Measurements from ENCODE around the gene RBM20. TPM values are rescaled to one million over a fixed set of nuclear protein-coding genes. Genes with fewer than 3 reads are reported as not detected.

RBM20 gene
- total and polyA plus RNA-seq, 2 experiments from 2014 or later: 0.05 to 0.17 TPM

GRCh38 chr10:110778211-110778610, 134.1 kb downstream of the RBM20 start (continued):
- TF ChIP-seq, protein P1, sequence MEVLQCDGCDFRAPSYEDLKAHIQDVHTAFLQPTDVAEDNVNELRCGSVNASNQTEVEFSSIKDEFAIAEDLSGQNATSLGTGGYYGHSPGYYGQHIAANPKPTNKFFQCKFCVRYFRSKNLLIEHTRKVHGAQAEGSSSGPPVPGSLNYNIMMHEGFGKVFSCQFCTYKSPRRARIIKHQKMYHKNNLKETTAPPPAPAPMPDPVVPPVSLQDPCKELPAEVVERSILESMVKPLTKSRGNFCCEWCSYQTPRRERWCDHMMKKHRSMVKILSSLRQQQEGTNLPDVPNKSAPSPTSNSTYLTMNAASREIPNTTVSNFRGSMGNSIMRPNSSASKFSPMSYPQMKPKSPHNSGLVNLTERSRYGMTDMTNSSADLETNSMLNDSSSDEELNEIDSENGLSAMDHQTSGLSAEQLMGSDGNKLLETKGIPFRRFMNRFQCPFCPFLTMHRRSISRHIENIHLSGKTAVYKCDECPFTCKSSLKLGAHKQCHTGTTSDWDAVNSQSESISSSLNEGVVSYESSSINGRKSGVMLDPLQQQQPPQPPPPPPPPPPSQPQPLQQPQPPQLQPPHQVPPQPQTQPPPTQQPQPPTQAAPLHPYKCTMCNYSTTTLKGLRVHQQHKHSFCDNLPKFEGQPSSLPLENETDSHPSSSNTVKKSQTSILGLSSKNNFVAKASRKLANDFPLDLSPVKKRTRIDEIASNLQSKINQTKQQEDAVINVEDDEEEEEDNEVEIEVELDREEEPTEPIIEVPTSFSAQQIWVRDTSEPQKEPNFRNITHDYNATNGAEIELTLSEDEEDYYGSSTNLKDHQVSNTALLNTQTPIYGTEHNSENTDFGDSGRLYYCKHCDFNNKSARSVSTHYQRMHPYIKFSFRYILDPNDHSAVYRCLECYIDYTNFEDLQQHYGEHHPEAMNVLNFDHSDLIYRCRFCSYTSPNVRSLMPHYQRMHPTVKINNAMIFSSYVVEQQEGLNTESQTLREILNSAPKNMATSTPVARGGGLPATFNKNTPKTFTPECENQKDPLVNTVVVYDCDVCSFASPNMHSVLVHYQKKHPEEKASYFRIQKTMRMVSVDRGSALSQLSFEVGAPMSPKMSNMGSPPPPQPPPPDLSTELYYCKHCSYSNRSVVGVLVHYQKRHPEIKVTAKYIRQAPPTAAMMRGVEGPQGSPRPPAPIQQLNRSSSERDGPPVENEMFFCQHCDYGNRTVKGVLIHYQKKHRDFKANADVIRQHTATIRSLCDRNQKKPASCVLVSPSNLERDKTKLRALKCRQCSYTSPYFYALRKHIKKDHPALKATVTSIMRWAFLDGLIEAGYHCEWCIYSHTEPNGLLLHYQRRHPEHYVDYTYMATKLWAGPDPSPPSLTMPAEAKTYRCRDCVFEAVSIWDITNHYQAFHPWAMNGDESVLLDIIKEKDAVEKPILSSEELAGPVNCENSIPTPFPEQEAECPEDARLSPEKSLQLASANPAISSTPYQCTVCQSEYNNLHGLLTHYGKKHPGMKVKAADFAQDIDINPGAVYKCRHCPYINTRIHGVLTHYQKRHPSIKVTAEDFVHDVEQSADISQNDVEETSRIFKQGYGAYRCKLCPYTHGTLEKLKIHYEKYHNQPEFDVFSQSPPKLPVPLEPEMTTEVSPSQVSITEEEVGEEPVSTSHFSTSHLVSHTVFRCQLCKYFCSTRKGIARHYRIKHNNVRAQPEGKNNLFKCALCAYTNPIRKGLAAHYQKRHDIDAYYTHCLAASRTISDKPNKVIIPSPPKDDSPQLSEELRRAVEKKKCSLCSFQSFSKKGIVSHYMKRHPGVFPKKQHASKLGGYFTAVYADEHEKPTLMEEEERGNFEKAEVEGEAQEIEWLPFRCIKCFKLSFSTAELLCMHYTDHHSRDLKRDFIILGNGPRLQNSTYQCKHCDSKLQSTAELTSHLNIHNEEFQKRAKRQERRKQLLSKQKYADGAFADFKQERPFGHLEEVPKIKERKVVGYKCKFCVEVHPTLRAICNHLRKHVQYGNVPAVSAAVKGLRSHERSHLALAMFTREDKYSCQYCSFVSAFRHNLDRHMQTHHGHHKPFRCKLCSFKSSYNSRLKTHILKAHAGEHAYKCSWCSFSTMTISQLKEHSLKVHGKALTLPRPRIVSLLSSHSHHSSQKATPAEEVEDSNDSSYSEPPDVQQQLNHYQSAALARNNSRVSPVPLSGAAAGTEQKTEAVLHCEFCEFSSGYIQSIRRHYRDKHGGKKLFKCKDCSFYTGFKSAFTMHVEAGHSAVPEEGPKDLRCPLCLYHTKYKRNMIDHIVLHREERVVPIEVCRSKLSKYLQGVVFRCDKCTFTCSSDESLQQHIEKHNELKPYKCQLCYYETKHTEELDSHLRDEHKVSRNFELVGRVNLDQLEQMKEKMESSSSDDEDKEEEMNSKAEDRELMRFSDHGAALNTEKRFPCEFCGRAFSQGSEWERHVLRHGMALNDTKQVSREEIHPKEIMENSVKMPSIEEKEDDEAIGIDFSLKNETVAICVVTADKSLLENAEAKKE (CRISPR knock-in tag; IDR thresholded peaks at IDR 0.05): no peak
- no peak for TF ChIP-seq ZNF331 (CRISPR knock-in tag; IDR thresholded peaks at IDR 0.05; ENCODE audit: low read depth)
- TF ChIP-seq CREB1 (CRISPR knock-in tag; IDR thresholded peaks at IDR 0.05; ENCODE audit: low read depth): no peak
- TF ChIP-seq, protein P2, sequence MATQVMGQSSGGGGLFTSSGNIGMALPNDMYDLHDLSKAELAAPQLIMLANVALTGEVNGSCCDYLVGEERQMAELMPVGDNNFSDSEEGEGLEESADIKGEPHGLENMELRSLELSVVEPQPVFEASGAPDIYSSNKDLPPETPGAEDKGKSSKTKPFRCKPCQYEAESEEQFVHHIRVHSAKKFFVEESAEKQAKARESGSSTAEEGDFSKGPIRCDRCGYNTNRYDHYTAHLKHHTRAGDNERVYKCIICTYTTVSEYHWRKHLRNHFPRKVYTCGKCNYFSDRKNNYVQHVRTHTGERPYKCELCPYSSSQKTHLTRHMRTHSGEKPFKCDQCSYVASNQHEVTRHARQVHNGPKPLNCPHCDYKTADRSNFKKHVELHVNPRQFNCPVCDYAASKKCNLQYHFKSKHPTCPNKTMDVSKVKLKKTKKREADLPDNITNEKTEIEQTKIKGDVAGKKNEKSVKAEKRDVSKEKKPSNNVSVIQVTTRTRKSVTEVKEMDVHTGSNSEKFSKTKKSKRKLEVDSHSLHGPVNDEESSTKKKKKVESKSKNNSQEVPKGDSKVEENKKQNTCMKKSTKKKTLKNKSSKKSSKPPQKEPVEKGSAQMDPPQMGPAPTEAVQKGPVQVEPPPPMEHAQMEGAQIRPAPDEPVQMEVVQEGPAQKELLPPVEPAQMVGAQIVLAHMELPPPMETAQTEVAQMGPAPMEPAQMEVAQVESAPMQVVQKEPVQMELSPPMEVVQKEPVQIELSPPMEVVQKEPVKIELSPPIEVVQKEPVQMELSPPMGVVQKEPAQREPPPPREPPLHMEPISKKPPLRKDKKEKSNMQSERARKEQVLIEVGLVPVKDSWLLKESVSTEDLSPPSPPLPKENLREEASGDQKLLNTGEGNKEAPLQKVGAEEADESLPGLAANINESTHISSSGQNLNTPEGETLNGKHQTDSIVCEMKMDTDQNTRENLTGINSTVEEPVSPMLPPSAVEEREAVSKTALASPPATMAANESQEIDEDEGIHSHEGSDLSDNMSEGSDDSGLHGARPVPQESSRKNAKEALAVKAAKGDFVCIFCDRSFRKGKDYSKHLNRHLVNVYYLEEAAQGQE (IDR thresholded peaks at IDR 0.05; ENCODE audit: unreplicated experiment): no peak
- TF ChIP-seq STAT1 (IDR thresholded peaks at IDR 0.05; ENCODE audit: unreplicated experiment): no peak
- no peak for TF ChIP-seq ZNF114 (CRISPR knock-in tag; IDR thresholded peaks at IDR 0.05)
- no peak for TF ChIP-seq JUNB (IDR thresholded peaks at IDR 0.05; ENCODE audit: unreplicated experiment)
- TF ChIP-seq EZH2 (IDR thresholded peaks at IDR 0.05; ENCODE audit: low read depth, unreplicated experiment): no peak

Data from GM23338 (cell line).